WI38 (cell line): ENCODE measurements around the gene AMBRA1.
A peak's percentile ranks its signal among the peaks of the same experiment; 100 is the strongest.

Experiments used
- H3K4me3 ChIP-seq: 2 replicates; pipeline ENCODE4 v1.5.1; 2011; ENCODE audit warnings: low read depth, mild to moderate bottlenecking, control low read depth, low read length
- CTCF ChIP-seq: IDR thresholded peaks from 2 replicates; pipeline ENCODE4 v1.5.1; 2012; ENCODE audit warnings: low read depth, mild to moderate bottlenecking, control low read depth, low read length

Gene AMBRA1

GRCh38 chr11:46593550-46594373, at the start of gene AMBRA1:
Gene AMBRA1, minus strand, starts transcription at chr11:46594023. Its CDS starts 45,643 bp downstream, at chr11:46548380.
- H3K4me3 ChIP-seq = peak within 1 kb of the TSS; percentile 96
- no peak for TF ChIP-seq CTCF

GRCh38 chr11:46643531-46643930, 49.7 kb upstream of the AMBRA1 start:
- H3K4me3 ChIP-seq = no peak overlapping the region
- no peak for TF ChIP-seq CTCF

- H3K4me3 ChIP-seq = no peak overlapping the region
- TF ChIP-seq CTCF = no peak
Observed at GRCh38 chr11:46642627-46643335, 49.0 kb upstream of the AMBRA1 start.

- no peak overlapping the region for H3K4me3 ChIP-seq
- TF ChIP-seq CTCF = no peak
Observed at GRCh38 chr11:46641639-46642038, 47.8 kb upstream of the AMBRA1 start.

- TF ChIP-seq CTCF = no peak
Observed at GRCh38 chr11:46640036-46640788, 46.4 kb upstream of the AMBRA1 start.

GRCh38 chr11:46639197-46639839, 45.5 kb upstream of the AMBRA1 start:
- no peak for TF ChIP-seq CTCF
- no peak overlapping the region for H3K4me3 ChIP-seq

More at GRCh38 chr11:46640036-46640788, 46.4 kb upstream of the AMBRA1 start:
- H3K4me3 ChIP-seq = no peak overlapping the region
